ENCODE measurements around the gene HOMER2.

GRCh38 chr15:82895983-82896382 lies 56.5 kb downstream of the HOMER2 start:
- no peak for TF ChIP-seq REST (IDR thresholded peaks at IDR 0.05)
- TF ChIP-seq CTCF (IDR thresholded peaks at IDR 0.05; ENCODE audit: low read depth, low read length, missing input control) = no peak
